Liver (tissue), 3 donors: ENCODE data around the gene FOXR1.

ENCODE experiments used
- EGR1 ChIP-seq, 2 donors: IDR thresholded peaks; 2 replicates each; pipeline ENCODE4 v1.6.1; 2016 to 2018; ENCODE audit warnings: antibody characterized with exemption in 2 of 2, low read depth in 2 of 2
- GABPA ChIP-seq, 2 donors: IDR thresholded peaks in 1 of 2; conservative IDR thresholded peaks in 1 of 2; 2 replicates each; pipeline ENCODE4 v1.6.1; 2016; ENCODE audit warnings: antibody characterized with exemption in 2 of 2, mild to moderate bottlenecking in 1 of 2, moderate library complexity in 1 of 2
- JUND ChIP-seq, 2 donors: IDR thresholded peaks; 2 replicates each; pipeline ENCODE4 v1.6.1; 2016; ENCODE audit warnings: antibody characterized with exemption in 2 of 2
- TF ChIP-seq, protein P1 (sequence below): fragments of 150-350 bp; IDR thresholded peaks from 2 replicates; pipeline ENCODE4 v1.5.1; 2017; ENCODE audit warnings: improper control_type of control experiment, low read depth, low read length; ENCODE audit not compliant: missing input control
- TF ChIP-seq, protein P2 (sequence below): IDR thresholded peaks from 2 replicates; pipeline ENCODE4 v1.6.1; 2016; ENCODE audit warnings: antibody characterized with exemption
- donor health status: healthy.
- donor health status: healthy.

DNA sequence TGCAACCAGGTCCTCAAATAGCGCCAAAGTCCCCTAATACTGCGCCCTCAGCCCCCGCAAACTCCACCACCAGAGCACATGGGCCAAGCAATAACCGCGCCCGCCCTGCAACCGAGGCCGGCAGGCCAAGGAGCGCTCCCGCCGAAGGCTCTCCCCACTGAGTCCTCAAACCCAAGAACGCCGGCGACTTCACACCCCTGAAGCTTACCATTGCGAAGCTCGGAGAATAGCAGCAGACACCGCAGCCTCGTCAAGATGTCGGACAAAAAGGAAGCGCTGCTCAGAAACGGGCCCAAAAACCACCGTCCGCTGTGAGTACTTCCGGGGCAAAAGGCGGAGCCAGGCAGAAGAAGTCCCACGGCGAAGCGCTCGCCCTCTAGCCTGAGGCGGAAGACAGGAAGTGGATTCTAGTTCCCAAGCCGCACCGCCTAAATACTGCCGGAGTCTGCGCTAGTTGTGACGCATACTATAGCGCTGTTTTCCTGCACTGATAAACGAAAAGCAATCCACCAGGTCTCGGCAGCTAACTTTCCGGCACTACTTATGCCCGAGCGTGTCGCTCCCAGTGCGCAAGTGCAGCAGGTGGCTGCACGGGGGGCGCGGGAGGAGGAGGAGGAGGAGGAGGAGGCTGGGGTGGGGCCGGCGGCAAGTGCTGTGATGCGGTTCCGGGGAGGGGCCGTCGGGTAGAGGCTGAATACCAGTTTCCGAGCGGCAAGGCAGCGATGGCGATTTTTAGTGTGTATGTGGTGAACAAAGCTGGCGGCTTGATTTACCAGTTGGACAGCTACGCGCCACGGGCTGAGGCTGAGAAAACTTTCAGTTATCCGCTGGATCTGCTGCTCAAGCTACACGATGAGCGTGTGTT, 46.7 kb downstream of the FOXR1 start, which contains the start of the genes RPS25 and TRAPPC4:
- TF ChIP-seq, protein P1, sequence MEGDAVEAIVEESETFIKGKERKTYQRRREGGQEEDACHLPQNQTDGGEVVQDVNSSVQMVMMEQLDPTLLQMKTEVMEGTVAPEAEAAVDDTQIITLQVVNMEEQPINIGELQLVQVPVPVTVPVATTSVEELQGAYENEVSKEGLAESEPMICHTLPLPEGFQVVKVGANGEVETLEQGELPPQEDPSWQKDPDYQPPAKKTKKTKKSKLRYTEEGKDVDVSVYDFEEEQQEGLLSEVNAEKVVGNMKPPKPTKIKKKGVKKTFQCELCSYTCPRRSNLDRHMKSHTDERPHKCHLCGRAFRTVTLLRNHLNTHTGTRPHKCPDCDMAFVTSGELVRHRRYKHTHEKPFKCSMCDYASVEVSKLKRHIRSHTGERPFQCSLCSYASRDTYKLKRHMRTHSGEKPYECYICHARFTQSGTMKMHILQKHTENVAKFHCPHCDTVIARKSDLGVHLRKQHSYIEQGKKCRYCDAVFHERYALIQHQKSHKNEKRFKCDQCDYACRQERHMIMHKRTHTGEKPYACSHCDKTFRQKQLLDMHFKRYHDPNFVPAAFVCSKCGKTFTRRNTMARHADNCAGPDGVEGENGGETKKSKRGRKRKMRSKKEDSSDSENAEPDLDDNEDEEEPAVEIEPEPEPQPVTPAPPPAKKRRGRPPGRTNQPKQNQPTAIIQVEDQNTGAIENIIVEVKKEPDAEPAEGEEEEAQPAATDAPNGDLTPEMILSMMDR: no peak
- TF ChIP-seq GABPA (IDR thresholded peaks at IDR 0.05 in 1 of 2, conservative IDR thresholded peaks at IDR 0.05 in 1 of 2): peak; percentile 94 to 99
- TF ChIP-seq JUND (IDR thresholded peaks at IDR 0.05): no peak
- TF ChIP-seq EGR1 (IDR thresholded peaks at IDR 0.05; ENCODE audit: low read depth in 2 of 2): peak; percentile 47 to 69
- TF ChIP-seq, protein P2, sequence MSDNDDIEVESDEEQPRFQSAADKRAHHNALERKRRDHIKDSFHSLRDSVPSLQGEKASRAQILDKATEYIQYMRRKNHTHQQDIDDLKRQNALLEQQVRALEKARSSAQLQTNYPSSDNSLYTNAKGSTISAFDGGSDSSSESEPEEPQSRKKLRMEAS: peak; percentile 91
